LNCAP (cell line): Measurements from ENCODE around the gene DIPK1A.

Experiments used
- TF ChIP-seq, protein P1 (sequence below): fragments of 450-650 bp; IDR thresholded peaks from 2 replicates; pipeline ENCODE4 v1.5.1; 2017; ENCODE audit warnings: mild to moderate bottlenecking

Gene DIPK1A

DNA sequence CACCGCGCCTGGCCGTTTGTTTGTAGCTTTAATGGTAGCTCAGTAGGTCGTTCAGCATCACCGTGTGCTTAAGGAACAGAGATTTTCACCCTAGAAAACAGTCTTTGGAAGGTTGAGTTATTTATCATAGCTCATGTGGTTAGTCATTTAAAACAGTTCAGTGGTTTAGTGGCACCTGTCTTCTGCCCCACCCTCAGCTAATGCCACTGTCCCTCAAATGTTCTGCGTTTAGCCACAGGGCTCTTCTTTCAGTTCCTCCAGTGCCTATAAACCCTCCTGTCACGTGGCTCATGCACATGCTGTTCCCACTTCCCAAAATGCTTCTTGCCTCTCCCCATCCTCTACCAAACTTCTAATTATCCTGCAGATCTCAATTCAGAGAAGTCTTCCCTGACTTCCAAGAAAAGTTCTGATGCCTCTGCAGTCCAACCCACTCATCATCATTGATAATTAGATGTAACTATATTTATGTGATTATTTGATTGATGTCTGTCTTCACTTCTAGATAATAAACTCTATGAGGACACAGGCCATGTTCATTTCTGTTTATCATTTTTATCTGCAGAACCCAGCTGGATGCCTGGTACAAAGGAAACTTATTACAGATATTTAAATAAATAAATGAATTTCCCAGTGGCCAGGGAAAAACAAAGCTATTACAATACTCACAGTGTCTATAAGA is 14.4 kb upstream of the DIPK1A start:
- TF ChIP-seq, protein P1, sequence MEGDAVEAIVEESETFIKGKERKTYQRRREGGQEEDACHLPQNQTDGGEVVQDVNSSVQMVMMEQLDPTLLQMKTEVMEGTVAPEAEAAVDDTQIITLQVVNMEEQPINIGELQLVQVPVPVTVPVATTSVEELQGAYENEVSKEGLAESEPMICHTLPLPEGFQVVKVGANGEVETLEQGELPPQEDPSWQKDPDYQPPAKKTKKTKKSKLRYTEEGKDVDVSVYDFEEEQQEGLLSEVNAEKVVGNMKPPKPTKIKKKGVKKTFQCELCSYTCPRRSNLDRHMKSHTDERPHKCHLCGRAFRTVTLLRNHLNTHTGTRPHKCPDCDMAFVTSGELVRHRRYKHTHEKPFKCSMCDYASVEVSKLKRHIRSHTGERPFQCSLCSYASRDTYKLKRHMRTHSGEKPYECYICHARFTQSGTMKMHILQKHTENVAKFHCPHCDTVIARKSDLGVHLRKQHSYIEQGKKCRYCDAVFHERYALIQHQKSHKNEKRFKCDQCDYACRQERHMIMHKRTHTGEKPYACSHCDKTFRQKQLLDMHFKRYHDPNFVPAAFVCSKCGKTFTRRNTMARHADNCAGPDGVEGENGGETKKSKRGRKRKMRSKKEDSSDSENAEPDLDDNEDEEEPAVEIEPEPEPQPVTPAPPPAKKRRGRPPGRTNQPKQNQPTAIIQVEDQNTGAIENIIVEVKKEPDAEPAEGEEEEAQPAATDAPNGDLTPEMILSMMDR: no peak

DNA sequence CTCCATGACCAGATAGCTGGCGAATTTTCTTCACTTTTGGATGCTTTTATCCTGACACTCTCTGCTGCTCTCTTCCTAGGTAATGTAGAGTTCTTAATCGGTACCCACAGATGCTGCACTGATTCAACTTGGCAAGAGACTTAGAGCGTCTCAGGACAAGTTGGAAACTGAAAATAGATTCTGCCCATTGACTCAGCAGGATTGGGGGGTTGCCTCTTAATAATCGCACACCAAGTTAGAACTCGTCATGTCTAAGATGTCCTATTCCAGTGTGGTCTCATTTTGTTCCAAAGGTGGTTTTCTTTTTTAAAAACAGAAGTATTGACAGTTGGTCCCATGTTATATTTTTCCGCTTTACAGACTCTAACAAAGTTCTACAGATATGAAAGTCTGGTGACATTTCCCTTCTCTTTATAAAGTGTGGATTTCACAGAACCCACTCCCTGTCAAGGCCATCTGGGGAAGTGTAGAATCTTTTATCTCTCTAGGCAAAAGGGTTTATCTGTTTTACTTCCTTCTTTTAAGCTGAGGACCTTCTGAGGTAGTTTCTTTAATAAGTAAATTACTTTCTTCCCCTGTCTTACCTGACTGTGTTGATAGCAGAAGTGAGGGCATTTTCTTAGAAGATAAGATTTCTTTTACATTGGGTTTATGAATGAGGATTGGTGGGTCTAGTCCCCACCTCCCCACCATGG is 12.1 kb upstream of the DIPK1A start:
- TF ChIP-seq, protein P1: no peak

DNA sequence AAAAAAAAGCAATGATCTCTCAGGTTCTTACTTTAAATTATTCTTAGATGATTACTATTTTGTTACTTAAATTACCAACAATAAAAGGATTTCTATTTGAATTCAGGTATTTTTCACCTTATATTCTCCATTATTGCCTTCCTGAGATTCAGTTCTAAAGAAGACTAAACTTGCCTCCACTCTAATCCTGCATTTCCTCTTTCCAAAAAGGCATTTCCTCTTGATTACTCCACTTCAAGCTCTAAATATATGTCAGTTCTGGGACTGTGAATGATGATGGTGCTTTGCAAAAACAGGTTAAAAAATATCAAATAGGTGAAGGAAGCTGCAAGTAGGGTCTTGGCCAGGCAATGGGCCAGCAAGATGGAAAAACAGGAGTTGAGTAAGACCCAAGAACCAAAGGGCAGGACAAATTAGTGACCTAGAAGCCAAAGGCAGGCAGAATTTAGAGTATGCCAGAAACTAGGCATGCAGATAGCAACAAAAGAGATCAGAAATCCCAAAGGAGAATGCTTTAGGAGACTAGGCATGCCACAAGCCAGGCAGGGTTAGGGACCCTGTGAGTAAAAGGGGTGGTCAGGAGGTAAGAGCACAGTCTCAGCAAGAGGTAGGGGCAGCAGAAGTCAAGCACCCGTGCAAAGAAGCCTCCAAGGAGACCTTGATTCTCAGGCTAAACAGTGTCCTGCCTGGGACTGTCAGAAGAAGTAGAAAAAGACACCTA is 11.3 kb upstream of the DIPK1A start:
- TF ChIP-seq, protein P1: no peak

DNA sequence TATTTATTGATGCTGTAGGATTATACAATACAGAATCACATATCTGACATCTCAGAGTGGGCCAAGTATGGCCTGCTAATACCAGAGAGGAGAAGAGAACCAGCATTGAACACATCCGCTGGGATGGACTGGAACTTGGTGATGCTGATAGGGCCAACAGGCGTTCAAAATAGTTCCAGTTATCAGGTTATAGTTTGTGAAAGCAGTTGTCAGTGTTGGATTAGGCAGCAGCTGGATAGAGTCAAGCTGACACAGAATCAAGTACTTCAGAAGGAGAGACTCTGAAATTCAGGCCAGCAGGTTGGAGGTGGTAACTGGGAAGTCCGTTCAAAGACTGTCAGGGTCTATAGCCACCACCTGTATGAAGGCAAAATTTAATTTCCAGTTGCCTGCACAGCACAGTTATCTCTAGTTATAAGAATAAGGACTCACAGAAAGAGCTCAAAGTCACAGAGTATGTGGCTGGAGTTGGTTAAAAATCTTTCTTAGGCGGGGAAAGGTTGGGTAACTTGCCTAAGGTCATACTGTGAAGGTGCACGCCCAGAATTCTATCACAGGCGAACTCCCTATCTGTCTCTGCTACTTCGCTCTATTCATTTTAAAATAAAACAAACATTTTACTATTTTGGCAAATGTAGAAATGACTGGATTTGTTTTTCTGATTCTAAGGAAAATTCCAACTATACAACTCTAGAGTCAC is 9.9 kb upstream of the DIPK1A start:
- TF ChIP-seq, protein P1: no peak

DNA sequence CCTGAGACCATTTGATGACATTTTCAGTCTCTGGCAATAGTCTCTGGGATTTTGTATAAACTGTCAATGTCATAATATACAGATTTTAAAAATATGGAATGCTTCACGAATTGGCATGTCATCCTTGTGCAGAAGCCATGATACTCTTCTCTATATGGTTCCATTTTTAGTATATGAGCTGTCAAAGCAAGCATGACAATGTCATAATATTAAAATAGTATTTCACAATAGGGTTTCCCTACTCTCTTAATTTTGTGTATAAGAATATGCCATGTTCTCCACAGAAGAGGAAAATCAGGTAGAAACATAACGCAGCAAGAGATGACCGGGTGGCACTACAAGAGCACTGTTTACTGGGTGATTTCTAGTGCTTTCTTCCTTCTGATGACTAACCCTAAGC is 8.3 kb upstream of the DIPK1A start:
- TF ChIP-seq, protein P1: no peak

DNA sequence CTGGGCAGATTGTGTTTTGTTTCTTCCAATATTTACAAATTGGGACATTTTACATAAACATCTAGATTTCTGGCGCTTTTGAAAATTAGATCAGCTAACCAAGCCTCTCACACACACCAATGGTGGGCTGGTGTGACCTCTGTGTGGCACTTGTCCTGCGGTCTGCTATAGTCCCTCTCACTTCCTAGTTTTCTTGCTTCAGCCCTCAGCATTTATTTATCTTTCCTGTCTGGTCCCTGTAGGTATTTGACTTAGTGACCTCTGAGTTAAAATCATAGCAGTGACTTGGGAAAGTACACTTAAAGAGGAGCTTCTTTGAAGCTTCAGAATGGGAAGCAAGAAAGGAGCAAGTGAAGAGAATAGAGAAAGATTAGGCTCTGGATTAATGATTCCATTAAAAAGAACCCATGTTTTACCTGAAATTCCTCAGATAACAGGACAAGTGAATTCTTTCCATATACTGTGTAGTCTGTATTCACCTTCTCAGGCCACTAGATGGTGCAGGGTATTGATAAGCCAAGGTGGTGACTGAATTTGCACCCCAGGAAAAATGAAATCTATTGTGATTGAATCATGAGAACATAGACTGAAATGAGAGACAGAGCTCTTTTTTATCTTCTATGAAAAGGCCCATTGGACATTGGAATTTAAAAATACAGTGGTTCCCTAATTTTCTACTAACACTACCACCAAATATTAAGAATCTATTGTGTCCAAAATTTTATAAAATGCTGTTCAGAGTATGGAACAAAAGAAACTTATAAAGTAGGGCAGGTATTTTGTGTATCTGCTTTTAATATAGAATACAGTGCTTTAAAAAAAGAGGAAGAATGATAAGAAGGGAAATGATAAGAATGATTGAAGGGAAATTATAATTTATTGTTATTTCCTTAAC is 7.1 kb upstream of the DIPK1A start:
- TF ChIP-seq, protein P1: peak; percentile 74
